Measurements from ENCODE around the gene KRTAP12-1.

GRCh38 chr21:44692798-44693512, 11.0 kb upstream of the KRTAP12-1 start:
- TF ChIP-seq POLR2A (IDR thresholded peaks at IDR 0.05), result no peak
- TF ChIP-seq, protein P1, sequence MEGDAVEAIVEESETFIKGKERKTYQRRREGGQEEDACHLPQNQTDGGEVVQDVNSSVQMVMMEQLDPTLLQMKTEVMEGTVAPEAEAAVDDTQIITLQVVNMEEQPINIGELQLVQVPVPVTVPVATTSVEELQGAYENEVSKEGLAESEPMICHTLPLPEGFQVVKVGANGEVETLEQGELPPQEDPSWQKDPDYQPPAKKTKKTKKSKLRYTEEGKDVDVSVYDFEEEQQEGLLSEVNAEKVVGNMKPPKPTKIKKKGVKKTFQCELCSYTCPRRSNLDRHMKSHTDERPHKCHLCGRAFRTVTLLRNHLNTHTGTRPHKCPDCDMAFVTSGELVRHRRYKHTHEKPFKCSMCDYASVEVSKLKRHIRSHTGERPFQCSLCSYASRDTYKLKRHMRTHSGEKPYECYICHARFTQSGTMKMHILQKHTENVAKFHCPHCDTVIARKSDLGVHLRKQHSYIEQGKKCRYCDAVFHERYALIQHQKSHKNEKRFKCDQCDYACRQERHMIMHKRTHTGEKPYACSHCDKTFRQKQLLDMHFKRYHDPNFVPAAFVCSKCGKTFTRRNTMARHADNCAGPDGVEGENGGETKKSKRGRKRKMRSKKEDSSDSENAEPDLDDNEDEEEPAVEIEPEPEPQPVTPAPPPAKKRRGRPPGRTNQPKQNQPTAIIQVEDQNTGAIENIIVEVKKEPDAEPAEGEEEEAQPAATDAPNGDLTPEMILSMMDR (IDR thresholded peaks at IDR 0.05), result no peak

All from stomach (tissue), 4 donors.